ENCODE measurements around the gene GRIP1.

Gene GRIP1

DNA sequence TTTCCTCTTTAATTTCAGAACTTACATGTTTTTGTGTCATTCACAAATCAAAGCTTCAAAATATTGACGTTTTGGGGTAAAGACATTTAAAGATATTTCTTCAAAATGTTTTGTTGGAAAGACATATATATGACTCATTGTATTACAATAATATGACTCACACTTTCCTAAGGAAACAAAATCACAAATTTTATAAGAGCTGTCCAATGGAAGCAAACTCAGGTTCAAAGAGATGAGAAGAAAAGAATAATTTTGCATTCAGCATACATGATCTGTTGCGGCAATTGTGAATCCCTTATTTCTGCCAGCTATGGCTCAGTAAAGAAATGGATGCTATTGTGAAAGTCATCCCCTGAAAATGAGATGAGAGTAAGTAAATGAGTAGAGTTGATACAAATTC, 82.7 kb downstream of the GRIP1 start:
- TF ChIP-seq FOXM1 (IDR thresholded peaks at IDR 0.05; ENCODE audit: borderline replicate concordance, low read depth) (no peak), ZBTB7A (IDR thresholded peaks at IDR 0.05; ENCODE audit: low read depth) (no peak), EGR1 (IDR thresholded peaks at IDR 0.05) (no peak), REST (IDR thresholded peaks at IDR 0.05; ENCODE audit: low read depth) (no peak), RAD21 (IDR thresholded peaks at IDR 0.05; ENCODE audit: low read depth) (no peak), TAF1 (IDR thresholded peaks at IDR 0.05; ENCODE audit: low read depth) (no peak), TEAD4 (IDR thresholded peaks at IDR 0.05) (no peak), EP300 (IDR thresholded peaks at IDR 0.05; ENCODE audit: borderline replicate concordance) (no peak), YY1 (IDR thresholded peaks at IDR 0.05; ENCODE audit: low read depth) (no peak), CREB1 (IDR thresholded peaks at IDR 0.05; ENCODE audit: low read depth) (no peak), MAX (IDR thresholded peaks at IDR 0.05) (no peak), TCF12 (IDR thresholded peaks at IDR 0.05; ENCODE audit: low read depth) (no peak), USF1 (IDR thresholded peaks at IDR 0.05) (no peak), NFIC (IDR thresholded peaks at IDR 0.05) (no peak), CEBPB (IDR thresholded peaks at IDR 0.05) (no peak)

GRCh38 chr12:66594688-66595087, 84.2 kb downstream of the GRIP1 start:
- TF ChIP-seq TEAD4 (IDR thresholded peaks at IDR 0.05), result no peak
- no peak for TF ChIP-seq REST (IDR thresholded peaks at IDR 0.05; ENCODE audit: low read depth)
- no peak for TF ChIP-seq TAF1 (IDR thresholded peaks at IDR 0.05; ENCODE audit: low read depth)
- no peak for TF ChIP-seq ZBTB7A (IDR thresholded peaks at IDR 0.05; ENCODE audit: low read depth)
- no peak for TF ChIP-seq EGR1 (IDR thresholded peaks at IDR 0.05)
- TF ChIP-seq USF1 (IDR thresholded peaks at IDR 0.05), result no peak
- TF ChIP-seq NFIC (IDR thresholded peaks at IDR 0.05), result no peak
- no peak for TF ChIP-seq CEBPB (IDR thresholded peaks at IDR 0.05)
- no peak for TF ChIP-seq TCF12 (IDR thresholded peaks at IDR 0.05; ENCODE audit: low read depth)
- TF ChIP-seq YY1 (IDR thresholded peaks at IDR 0.05; ENCODE audit: low read depth), result no peak
- TF ChIP-seq MAX (IDR thresholded peaks at IDR 0.05), result no peak
- TF ChIP-seq FOXM1 (IDR thresholded peaks at IDR 0.05; ENCODE audit: borderline replicate concordance, low read depth), result no peak
- no peak for TF ChIP-seq CREB1 (IDR thresholded peaks at IDR 0.05; ENCODE audit: low read depth)
- TF ChIP-seq RAD21 (IDR thresholded peaks at IDR 0.05; ENCODE audit: low read depth), result no peak
- TF ChIP-seq EP300 (IDR thresholded peaks at IDR 0.05; ENCODE audit: borderline replicate concordance), result no peak

DNA sequence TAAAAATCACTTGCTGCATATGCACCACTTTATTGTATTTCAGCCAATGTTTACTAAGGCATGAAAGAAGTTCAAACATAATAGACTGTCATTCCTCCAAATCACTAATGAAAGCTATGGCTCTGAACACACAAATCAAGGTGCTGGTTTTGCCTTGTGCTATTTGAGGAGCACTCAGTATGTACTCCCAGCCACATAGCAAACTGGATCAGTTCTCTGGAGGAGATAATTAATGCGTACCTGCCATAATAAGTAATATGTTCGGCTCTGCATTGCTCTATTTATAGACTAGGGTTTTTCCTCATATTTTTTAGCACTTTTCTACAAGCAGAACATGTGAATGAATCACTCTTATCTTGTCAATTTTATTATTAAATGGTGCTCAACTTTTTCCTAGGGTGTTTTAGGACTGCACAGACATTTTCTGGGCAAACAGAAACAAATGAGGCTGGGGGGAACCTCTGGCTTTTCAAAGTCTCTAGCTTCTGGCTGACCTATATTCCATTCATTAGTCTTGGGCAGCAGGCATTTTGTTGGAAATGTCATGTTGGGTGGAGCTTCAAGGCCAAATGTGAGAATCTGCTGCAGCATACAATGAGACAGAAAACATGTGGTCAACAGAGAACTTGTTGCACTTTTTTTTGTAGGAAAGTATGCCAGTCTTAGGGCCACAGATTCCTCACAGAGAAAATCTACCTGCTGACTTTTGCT, 88.4 kb downstream of the GRIP1 start:
- TF ChIP-seq TAF1 (IDR thresholded peaks at IDR 0.05; ENCODE audit: low read depth) (no peak), REST (IDR thresholded peaks at IDR 0.05; ENCODE audit: low read depth) (no peak), TEAD4 (IDR thresholded peaks at IDR 0.05) (no peak), ZBTB7A (IDR thresholded peaks at IDR 0.05; ENCODE audit: low read depth) (no peak), EGR1 (IDR thresholded peaks at IDR 0.05) (no peak), YY1 (IDR thresholded peaks at IDR 0.05; ENCODE audit: low read depth) (no peak), NFIC (IDR thresholded peaks at IDR 0.05) (no peak), MAX (IDR thresholded peaks at IDR 0.05) (no peak), FOXM1 (IDR thresholded peaks at IDR 0.05; ENCODE audit: borderline replicate concordance, low read depth) (no peak), TCF12 (IDR thresholded peaks at IDR 0.05; ENCODE audit: low read depth) (no peak), CEBPB (IDR thresholded peaks at IDR 0.05) (no peak), CREB1 (IDR thresholded peaks at IDR 0.05; ENCODE audit: low read depth) (no peak)

- no peak for TF ChIP-seq TEAD4 (IDR thresholded peaks at IDR 0.05)
- TF ChIP-seq TAF1 (IDR thresholded peaks at IDR 0.05; ENCODE audit: low read depth), result no peak
- TF ChIP-seq REST (IDR thresholded peaks at IDR 0.05; ENCODE audit: low read depth), result no peak
- no peak for TF ChIP-seq NFIC (IDR thresholded peaks at IDR 0.05)
- TF ChIP-seq MAX (IDR thresholded peaks at IDR 0.05), result no peak
- TF ChIP-seq CREB1 (IDR thresholded peaks at IDR 0.05; ENCODE audit: low read depth), result no peak
- TF ChIP-seq RAD21 (IDR thresholded peaks at IDR 0.05; ENCODE audit: low read depth), result no peak
- TF ChIP-seq FOXM1 (IDR thresholded peaks at IDR 0.05; ENCODE audit: borderline replicate concordance, low read depth), result no peak
These were observed 89.8 kb downstream of the GRIP1 start for GRCh38 chr12:66589095-66589494.
